Measurements from ENCODE around the gene CARD8. TPM values are rescaled to one million over a fixed set of nuclear protein-coding genes. Genes with fewer than 3 reads are reported as not detected.

Gene CARD8
- polyA plus RNA-seq, 1 donor from 2014 or later, result 23.0 TPM

DNA sequence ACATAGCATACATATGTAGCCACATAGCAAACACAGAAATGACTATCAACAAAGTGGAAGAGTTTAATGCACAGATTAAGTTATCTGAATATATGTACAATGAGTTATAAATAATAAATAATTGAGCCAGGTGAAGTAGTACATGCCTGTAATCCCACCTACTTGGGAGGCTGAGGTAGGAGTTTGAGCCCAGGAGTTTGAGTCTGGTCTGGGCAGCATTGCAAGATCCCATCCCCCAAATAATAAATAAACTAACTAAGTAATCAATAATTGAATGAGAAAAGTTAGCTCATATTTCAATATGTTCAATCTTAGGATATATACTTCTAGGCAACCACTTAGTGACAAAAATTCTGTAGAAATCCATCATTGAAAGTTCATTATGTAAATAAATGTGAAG is 1.7 kb downstream of the CARD8 start:
- no peaks in the 10 kb centered on the region for H3K27me3 ChIP-seq (ENCODE audit: insufficient read depth, low read depth, low read length)
- no peaks in the 10 kb centered on the region for H3F3A ChIP-seq (ENCODE audit: insufficient read depth, low read length, poor library complexity, severe bottlenecking)
- H3K79me2 ChIP-seq (replicated peaks; ENCODE audit: insufficient read depth, low read length), result peaks cover 8% of the 10 kb centered on the region
- no peaks in the 10 kb centered on the region for H4K20me1 ChIP-seq (ENCODE audit: insufficient read depth)
- H3K9ac ChIP-seq (ENCODE audit: low read length), result no peak overlapping the region
- H3K9me2 ChIP-seq (ENCODE audit: insufficient read depth, low read length), result no peaks in the 10 kb centered on the region
- no peaks in the 10 kb centered on the region for H3K9me3 ChIP-seq (ENCODE audit: low read length)
- no peaks in the 10 kb centered on the region for H3K36me3 ChIP-seq (ENCODE audit: insufficient read depth, low read length)
- no peak for TF ChIP-seq TAF1 (IDR thresholded peaks at IDR 0.05; ENCODE audit: low read depth)
- TF ChIP-seq, protein P1, sequence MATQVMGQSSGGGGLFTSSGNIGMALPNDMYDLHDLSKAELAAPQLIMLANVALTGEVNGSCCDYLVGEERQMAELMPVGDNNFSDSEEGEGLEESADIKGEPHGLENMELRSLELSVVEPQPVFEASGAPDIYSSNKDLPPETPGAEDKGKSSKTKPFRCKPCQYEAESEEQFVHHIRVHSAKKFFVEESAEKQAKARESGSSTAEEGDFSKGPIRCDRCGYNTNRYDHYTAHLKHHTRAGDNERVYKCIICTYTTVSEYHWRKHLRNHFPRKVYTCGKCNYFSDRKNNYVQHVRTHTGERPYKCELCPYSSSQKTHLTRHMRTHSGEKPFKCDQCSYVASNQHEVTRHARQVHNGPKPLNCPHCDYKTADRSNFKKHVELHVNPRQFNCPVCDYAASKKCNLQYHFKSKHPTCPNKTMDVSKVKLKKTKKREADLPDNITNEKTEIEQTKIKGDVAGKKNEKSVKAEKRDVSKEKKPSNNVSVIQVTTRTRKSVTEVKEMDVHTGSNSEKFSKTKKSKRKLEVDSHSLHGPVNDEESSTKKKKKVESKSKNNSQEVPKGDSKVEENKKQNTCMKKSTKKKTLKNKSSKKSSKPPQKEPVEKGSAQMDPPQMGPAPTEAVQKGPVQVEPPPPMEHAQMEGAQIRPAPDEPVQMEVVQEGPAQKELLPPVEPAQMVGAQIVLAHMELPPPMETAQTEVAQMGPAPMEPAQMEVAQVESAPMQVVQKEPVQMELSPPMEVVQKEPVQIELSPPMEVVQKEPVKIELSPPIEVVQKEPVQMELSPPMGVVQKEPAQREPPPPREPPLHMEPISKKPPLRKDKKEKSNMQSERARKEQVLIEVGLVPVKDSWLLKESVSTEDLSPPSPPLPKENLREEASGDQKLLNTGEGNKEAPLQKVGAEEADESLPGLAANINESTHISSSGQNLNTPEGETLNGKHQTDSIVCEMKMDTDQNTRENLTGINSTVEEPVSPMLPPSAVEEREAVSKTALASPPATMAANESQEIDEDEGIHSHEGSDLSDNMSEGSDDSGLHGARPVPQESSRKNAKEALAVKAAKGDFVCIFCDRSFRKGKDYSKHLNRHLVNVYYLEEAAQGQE (IDR thresholded peaks at IDR 0.05; ENCODE audit: borderline replicate concordance), result no peak
- no peak for TF ChIP-seq SMC3 (conservative IDR thresholded peaks at IDR 0.05; ENCODE audit: poor library complexity)
- TF ChIP-seq, protein P2, sequence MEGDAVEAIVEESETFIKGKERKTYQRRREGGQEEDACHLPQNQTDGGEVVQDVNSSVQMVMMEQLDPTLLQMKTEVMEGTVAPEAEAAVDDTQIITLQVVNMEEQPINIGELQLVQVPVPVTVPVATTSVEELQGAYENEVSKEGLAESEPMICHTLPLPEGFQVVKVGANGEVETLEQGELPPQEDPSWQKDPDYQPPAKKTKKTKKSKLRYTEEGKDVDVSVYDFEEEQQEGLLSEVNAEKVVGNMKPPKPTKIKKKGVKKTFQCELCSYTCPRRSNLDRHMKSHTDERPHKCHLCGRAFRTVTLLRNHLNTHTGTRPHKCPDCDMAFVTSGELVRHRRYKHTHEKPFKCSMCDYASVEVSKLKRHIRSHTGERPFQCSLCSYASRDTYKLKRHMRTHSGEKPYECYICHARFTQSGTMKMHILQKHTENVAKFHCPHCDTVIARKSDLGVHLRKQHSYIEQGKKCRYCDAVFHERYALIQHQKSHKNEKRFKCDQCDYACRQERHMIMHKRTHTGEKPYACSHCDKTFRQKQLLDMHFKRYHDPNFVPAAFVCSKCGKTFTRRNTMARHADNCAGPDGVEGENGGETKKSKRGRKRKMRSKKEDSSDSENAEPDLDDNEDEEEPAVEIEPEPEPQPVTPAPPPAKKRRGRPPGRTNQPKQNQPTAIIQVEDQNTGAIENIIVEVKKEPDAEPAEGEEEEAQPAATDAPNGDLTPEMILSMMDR (IDR thresholded peaks at IDR 0.05; ENCODE audit: poor library complexity, severe bottlenecking), result no peak
- TF ChIP-seq EP300 (conservative IDR thresholded peaks at IDR 0.05; ENCODE audit: poor library complexity, severe bottlenecking), result no peak
- TF ChIP-seq POLR2AphosphoS5 (IDR thresholded peaks at IDR 0.05), result no peak
- TF ChIP-seq MXI1 (conservative IDR thresholded peaks at IDR 0.05; ENCODE audit: poor library complexity, severe bottlenecking), result no peak
- TF ChIP-seq EZH2 (IDR thresholded peaks at IDR 0.05; ENCODE audit: borderline replicate concordance, insufficient read depth, low read length, poor library complexity, severe bottlenecking), result no peak
- TF ChIP-seq RAD21 (conservative IDR thresholded peaks at IDR 0.05), result no peak
- H3K4me2 ChIP-seq (ENCODE audit: low read length), result no peak overlapping the region
- no peak overlapping the region for H3K27ac ChIP-seq (ENCODE audit: low read length)
- H2AFZ ChIP-seq (ENCODE audit: low read depth, low read length), result no peak overlapping the region
- H3K4me3 ChIP-seq (ENCODE audit: low read length), result no peak overlapping the region

DNA sequence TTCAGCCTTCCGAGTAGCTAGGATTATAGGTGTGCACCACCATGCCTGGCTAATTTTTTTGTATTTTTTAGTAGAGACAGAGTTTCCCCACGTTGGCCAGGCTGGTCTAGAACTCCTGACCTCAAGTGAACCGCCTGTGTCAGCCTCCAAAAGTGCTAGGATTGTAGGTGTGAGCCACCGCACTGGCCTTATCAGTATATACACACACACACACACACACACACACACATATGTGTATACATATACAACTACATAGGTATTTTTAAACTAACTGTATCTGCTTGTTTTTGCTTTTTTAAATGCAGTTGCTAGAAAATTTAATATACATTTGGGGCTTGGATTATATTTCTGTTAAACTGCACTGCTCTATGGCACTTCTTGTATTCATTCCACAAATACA is 3.1 kb downstream of the CARD8 start:
- no peak for TF ChIP-seq POLR2AphosphoS5 (IDR thresholded peaks at IDR 0.05)
- TF ChIP-seq, protein P1 (IDR thresholded peaks at IDR 0.05; ENCODE audit: borderline replicate concordance), result no peak
- no peak for TF ChIP-seq SMC3 (conservative IDR thresholded peaks at IDR 0.05; ENCODE audit: poor library complexity)
- TF ChIP-seq MXI1 (conservative IDR thresholded peaks at IDR 0.05; ENCODE audit: poor library complexity, severe bottlenecking), result no peak

More for the DNA sequence above, 3.1 kb downstream of the CARD8 start:
- Histone ChIP-seq H3K27ac (ENCODE audit: low read length) (no peak overlapping the region), H3K4me3 (ENCODE audit: low read length) (no peak overlapping the region), H3K9me2 (ENCODE audit: insufficient read depth, low read length) (no peaks in the 10 kb centered on the region), H3K9ac (ENCODE audit: low read length) (no peak overlapping the region), H3K9me3 (ENCODE audit: low read length) (no peaks in the 10 kb centered on the region), H3K4me2 (ENCODE audit: low read length) (no peak overlapping the region), H3F3A (ENCODE audit: insufficient read depth, low read length, poor library complexity, severe bottlenecking) (no peaks in the 10 kb centered on the region), H3K36me3 (ENCODE audit: insufficient read depth, low read length) (no peaks in the 10 kb centered on the region), H4K20me1 (ENCODE audit: insufficient read depth) (no peaks in the 10 kb centered on the region), H2AFZ (ENCODE audit: low read depth, low read length) (no peak overlapping the region), H3K79me2 (replicated peaks; ENCODE audit: insufficient read depth, low read length) (peaks cover 8% of the 10 kb centered on the region), H3K27me3 (ENCODE audit: insufficient read depth, low read depth, low read length) (no peaks in the 10 kb centered on the region)
